Measurements from ENCODE around the gene PTPRO. TPM values are rescaled to one million over a fixed set of nuclear protein-coding genes. Genes with fewer than 3 reads are reported as not detected.

Gene PTPRO
- total RNA-seq, 1 experiment from 2014 or later, result 0.63 TPM

- DNase-seq (ENCODE audit: low read depth), result no peak
Measured at GRCh38 chr12:15346488-15346887, 24.2 kb downstream of the PTPRO start.

GRCh38 chr12:15350643-15351042, 28.3 kb downstream of the PTPRO start:
- no peak for DNase-seq (ENCODE audit: low read depth)

DNA sequence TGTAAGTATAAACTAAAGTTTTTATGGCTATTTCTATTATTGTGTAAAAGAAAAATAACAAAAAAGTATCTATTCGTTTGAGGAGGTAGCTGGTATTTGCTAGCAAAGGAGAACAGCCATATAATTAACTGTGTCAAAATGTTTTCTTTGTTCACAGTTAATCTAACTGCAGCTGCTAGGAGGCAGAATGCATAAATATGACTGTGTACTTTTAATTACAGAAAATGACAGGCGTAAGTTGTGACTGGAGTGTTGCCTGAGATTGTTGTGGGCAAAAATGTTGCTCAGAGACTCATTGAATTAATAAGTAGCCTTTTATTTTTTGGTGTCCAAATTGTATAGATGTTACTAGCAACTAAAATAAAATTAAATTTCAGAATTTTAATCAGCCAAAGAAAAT, 33.5 kb downstream of the PTPRO start:
- no peak for DNase-seq (ENCODE audit: low read depth)

GRCh38 chr12:15356951-15357364, 34.6 kb downstream of the PTPRO start:
- no peak for DNase-seq (ENCODE audit: low read depth)

- DNase-seq (ENCODE audit: low read depth), result peak; percentile 13
Measured at GRCh38 chr12:15364221-15365160, 42.2 kb downstream of the PTPRO start.

DNA sequence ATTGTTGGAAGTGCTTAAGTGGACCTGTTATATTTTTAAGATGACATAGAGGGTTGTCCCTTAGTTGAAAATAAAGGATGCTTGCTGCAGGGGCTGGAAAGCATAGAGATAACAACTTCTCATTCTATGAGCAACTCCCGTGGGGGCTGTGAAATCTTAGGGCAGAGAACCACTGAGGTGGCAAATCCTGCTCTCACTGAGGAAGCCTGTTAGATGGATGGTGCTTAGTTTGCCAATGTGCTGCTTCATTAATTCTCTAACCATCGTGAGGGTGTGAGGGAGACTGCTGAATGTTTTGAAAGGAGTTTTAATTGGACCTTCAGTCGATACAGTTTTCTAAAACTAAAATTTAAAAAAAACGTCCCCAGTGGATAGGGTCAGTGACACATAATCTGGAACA, 46.5 kb downstream of the PTPRO start:
- DNase-seq (ENCODE audit: low read depth), result no peak

- no peak for DNase-seq (ENCODE audit: low read depth)
Measured at GRCh38 chr12:15372352-15372751, 50.0 kb downstream of the PTPRO start.

GRCh38 chr12:15387772-15388171, 65.5 kb downstream of the PTPRO start:
- DNase-seq (ENCODE audit: low read depth), result no peak

DNA sequence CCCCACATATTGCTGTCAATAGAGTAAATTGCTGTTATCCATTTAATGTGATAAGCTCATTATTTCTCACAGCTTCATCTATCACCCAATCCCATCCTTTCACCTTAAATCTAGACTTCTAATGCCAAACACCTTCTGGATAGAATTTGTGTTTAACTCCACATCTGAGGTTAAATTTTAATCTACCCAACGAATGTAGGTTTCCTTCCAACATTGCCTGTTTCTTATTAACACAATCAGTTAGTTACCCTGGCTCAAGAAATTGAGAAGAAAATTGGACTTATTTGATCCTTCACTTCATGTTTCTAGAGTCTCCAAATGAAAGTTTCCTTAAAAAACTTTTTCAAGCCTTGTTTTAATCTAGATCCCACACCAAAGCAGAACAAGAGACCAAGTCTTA, 67.3 kb downstream of the PTPRO start:
- no peak for DNase-seq (ENCODE audit: low read depth)

DNA sequence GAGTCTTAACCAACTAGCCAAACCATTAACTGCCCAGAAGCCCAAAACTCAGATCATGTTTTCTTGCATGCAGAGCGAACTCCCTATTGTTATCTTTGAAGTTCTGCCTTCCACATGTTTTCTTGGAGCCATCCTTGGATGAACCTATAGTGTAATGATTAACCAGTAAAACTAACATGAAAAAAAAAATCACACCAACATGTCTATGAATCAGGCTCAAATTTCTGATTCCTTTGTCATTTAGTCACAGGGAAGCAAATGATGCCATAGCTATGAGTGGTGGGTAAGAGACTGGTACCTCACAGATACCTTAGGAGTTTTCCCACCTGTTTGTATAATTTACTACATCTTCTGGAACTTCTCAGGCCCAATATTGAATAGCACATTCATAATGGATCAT, 70.7 kb downstream of the PTPRO start:
- no peak for DNase-seq (ENCODE audit: low read depth)

GRCh38 chr12:15393995-15394394, 71.7 kb downstream of the PTPRO start:
- peak; percentile 3 for DNase-seq (ENCODE audit: low read depth)

DNA sequence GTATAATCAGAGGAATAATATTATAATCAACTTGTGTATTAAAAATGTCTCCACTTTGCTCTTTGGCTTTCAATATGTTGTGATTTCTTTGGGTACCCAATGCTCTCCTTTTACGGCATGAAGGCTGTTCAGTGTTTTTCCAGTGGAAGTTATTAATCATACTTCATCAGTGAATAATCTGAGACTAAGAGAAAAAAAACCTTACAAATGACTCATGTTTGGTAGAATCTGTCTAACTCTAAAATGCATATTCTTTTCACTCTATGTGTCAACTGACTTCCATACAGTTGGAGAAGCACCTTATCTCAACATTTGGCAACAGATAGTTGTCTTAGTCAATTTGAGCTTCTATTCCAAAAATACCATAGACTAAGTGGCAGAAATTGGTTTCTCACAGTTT, 82.2 kb downstream of the PTPRO start:
- DNase-seq (ENCODE audit: low read depth), result peak; percentile 66

DNA sequence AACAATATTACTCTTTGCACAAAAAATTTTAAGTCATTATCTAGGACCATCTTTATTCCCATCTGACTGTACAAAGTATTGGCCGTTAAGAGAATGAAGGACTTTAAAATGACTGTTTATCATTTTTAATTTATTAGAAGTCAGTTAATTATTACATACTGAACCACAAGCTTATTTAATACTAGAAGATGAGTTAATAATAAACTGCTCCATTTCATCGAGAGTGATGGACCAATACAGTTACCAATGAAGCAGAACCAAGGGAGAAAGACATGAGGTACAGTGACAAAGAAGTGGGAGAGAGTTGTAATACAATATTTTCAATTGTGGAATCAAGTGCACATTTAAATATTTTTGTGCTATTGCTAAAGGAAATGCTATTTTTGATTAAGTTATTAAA, 83.3 kb downstream of the PTPRO start:
- no peak for DNase-seq (ENCODE audit: low read depth)

DNA sequence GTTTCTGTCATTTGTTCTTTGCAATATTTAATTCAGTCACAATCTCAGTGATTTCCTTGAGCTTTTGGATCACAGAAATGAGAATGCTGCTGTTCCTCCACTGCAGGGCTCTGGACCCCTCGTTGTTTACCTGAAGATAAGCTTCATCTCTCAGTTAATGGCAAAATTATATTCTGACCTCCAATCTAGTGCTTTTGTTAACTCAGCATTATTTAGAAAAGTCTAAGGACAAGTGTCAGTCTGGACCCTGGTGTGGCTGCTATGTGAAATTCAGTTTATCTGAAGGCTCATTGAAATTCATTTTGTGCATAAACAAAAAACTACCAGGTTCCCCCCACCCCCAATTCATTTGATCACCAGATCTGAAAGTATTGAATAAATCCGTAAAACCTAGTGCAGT, 84.7 kb downstream of the PTPRO start:
- no peak for DNase-seq (ENCODE audit: low read depth)

DNA sequence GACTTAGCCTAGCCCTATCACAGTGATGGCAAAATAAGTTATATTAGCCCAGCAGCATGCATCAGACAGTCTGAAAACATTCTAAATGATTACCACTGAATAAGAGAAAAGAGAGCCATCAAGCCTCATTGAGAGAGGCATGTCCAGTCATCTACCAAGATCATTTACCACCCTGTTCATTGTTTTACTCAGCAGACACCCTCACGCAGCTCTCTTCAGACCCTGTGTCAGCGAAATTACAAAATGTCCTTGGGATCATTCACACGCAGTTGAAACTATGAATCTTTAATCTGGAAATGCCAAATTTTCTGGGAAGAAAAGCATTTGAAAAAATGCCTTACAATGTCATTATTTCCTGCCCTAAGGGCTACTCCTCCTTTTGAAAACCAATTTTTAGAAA, 89.5 kb downstream of the PTPRO start:
- no peak for DNase-seq (ENCODE audit: low read depth)

GRCh38 chr12:15417691-15418090, 95.4 kb downstream of the PTPRO start:
- DNase-seq (ENCODE audit: low read depth), result no peak

GRCh38 chr12:15423629-15424028, 101.3 kb downstream of the PTPRO start:
- no peak for DNase-seq (ENCODE audit: low read depth)

DNA sequence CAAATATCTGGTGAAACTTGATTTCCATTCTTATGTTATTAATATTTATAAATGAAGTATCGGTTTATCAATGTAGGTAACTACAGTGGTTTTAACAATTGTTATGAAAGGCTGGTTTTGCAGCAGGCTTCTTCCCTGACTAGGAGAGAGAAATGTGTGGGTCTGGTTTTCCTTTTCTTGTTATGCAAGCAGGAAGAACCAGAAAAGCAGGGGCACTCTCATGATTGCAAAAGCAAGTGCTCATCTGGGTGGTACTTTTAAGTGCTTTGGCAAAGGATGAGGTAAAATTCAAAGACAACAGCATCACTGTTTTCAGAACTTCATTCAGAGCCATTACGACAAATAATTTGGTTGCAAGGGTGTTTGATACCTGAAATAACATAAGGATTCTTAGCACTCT, 105.6 kb downstream of the PTPRO start:
- DNase-seq (ENCODE audit: low read depth), result no peak

DNA sequence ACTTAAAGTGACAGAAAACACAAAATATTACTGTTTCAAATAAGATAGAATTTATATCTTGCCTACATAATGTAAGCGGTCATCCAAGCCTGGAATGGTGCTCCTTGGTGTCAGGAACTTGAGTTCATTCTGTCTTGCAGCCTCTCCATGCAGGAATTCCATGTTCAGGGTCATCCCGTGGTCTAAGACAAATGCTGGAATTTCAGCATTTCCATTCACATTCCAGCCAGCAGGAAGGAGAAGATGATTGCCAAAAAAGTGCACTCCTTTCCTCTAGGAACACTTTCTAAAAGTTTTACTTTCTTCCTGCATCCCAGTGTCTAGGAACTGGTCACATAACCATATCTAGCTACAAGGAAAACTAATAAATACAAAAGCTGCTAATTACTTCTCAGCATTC, 106.3 kb downstream of the PTPRO start:
- no peak for DNase-seq (ENCODE audit: low read depth)

- no peak for DNase-seq (ENCODE audit: low read depth)
Measured at GRCh38 chr12:15429262-15429661, 107.0 kb downstream of the PTPRO start.

- DNase-seq (ENCODE audit: low read depth), result peak; percentile 9
Measured at GRCh38 chr12:15435597-15435996, 113.3 kb downstream of the PTPRO start.

DNA sequence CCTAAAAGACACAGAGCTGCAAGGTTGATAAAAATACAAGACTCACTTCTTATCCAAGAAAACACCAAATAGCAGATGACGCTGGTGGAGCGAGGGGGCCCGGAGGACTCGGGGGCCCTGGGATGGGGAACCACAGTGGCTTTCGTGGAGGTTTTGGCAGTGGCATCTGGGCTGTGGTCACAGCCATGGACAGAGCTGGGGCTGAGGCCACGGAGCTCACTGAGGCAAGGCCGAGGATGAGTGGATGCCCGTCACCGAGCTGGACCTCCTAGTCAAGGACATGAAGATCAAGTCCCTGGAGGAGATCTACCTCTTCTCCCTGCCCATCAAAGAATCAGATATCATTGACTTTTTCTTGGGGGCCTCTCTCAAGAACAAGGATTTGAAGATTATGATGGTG, 117.2 kb downstream of the PTPRO start:
- DNase-seq (ENCODE audit: low read depth), result no peak

DNA sequence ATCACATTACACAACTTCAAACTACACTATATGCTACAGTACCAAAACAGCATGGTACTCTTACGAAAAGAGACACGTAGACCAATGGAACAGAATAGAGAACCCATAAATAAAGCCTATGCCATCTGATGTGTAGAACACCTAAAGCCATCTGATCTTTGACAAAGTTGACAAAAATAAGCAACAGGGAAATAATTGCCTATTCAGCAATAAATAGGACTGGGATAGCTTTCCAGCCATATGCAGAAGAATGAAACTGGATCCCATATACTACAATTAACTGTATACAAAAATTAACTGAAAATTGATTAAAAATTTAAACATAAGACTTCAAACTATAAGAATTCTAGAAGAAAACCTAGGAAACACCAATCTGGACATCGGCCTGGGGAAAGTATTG, 120.7 kb downstream of the PTPRO start:
- DNase-seq (ENCODE audit: low read depth), result no peak

- DNase-seq (ENCODE audit: low read depth), result peak; percentile 21
Measured at GRCh38 chr12:15443611-15444010, 121.3 kb downstream of the PTPRO start.
